ENCODE data around the gene SPAG17. TPM values are rescaled to one million over a fixed set of nuclear protein-coding genes. Genes with fewer than 3 reads are reported as not detected.

Gene SPAG17
- total and polyA plus RNA-seq, 2 of the 4 experiments (the other 2 are of a cell fraction): 0.10 TPM; not detected in 1

- POLR2A ChIA-PET (ENCODE audit: unreplicated experiment): no interaction called here
- no peak overlapping the region for H2BK120ac ChIP-seq (ENCODE audit: low read depth, low read length)
- no peak overlapping the region for H3K27ac ChIP-seq (ENCODE audit: insufficient read depth, low read length)
Measured at GRCh38 chr1:118204648-118205047, 19.6 kb upstream of the SPAG17 start.

More at GRCh38 chr1:118204648-118205047, 19.6 kb upstream of the SPAG17 start:
- DNase-seq (no peak), ATAC-seq (ENCODE audit: low read depth) (no peak)
- no peak overlapping the region for H2BK15ac ChIP-seq (ENCODE audit: low read depth, low read length)
- H3K4me2 ChIP-seq (ENCODE audit: low read depth, low read length): no peak overlapping the region
- no peak overlapping the region for H3K56ac ChIP-seq (ENCODE audit: extremely low read depth, insufficient read depth, low read length)
- H2AK9ac ChIP-seq (replicated peaks; ENCODE audit: low read depth, low read length, poor library complexity): no peak overlapping the region
- H3K4me3 ChIP-seq (ENCODE audit: insufficient read depth, low read depth, low read length): no peak overlapping the region
- H3K9me3 ChIP-seq (ENCODE audit: control insufficient read depth, insufficient read depth, low read length): no peaks in the 10 kb centered on the region
- H4K20me1 ChIP-seq (ENCODE audit: insufficient read depth, low read length): no peaks in the 10 kb centered on the region
- dilution Hi-C loops (cut with HindIII; ENCODE audit: low sequenced_read_pairs, unreplicated experiment) (no loop called here), intact Hi-C loops (cut with micrococcal nuclease) (no loop called here), in situ Hi-C loops (cut with MboI; ENCODE audit: low sequenced_read_pairs) (no loop called here)
- H3K18ac ChIP-seq (ENCODE audit: low read depth, low read length): no peak overlapping the region
- H4K8ac ChIP-seq (ENCODE audit: low read depth in 2 of 2, low read length in 2 of 2): no peak overlapping the region
- TF ChIP-seq, protein P1, sequence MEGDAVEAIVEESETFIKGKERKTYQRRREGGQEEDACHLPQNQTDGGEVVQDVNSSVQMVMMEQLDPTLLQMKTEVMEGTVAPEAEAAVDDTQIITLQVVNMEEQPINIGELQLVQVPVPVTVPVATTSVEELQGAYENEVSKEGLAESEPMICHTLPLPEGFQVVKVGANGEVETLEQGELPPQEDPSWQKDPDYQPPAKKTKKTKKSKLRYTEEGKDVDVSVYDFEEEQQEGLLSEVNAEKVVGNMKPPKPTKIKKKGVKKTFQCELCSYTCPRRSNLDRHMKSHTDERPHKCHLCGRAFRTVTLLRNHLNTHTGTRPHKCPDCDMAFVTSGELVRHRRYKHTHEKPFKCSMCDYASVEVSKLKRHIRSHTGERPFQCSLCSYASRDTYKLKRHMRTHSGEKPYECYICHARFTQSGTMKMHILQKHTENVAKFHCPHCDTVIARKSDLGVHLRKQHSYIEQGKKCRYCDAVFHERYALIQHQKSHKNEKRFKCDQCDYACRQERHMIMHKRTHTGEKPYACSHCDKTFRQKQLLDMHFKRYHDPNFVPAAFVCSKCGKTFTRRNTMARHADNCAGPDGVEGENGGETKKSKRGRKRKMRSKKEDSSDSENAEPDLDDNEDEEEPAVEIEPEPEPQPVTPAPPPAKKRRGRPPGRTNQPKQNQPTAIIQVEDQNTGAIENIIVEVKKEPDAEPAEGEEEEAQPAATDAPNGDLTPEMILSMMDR (conservative IDR thresholded peaks at IDR 0.05; ENCODE audit: low read depth, low read length): no peak
- TF ChIP-seq BHLHE40 (IDR thresholded peaks at IDR 0.05; ENCODE audit: low read depth, low read length) (no peak), FOS (IDR thresholded peaks at IDR 0.05; ENCODE audit: low read depth, low read length) (no peak), MAZ (IDR thresholded peaks at IDR 0.05; ENCODE audit: borderline replicate concordance, low read depth, low read length) (no peak)
- TF ChIP-seq, protein P2, sequence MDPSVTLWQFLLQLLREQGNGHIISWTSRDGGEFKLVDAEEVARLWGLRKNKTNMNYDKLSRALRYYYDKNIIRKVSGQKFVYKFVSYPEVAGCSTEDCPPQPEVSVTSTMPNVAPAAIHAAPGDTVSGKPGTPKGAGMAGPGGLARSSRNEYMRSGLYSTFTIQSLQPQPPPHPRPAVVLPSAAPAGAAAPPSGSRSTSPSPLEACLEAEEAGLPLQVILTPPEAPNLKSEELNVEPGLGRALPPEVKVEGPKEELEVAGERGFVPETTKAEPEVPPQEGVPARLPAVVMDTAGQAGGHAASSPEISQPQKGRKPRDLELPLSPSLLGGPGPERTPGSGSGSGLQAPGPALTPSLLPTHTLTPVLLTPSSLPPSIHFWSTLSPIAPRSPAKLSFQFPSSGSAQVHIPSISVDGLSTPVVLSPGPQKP (IDR thresholded peaks at IDR 0.05; ENCODE audit: borderline replicate concordance, low read depth, low read length): no peak
- H4K5ac ChIP-seq (ENCODE audit: low read depth, low read length): no peak overlapping the region
- CTCF ChIA-PET: no interaction called here
- no peak overlapping the region for H3K14ac ChIP-seq (replicated peaks; ENCODE audit: low read depth, low read length)
- H3K27me3 ChIP-seq (ENCODE audit: control insufficient read depth, insufficient read depth, low read length): no peaks in the 10 kb centered on the region
- BruUV-seq (replicated peaks): no TSS peak
- no peak overlapping the region for H2BK5ac ChIP-seq (ENCODE audit: low read depth, low read length, poor library complexity, severe bottlenecking)
- H2BK20ac ChIP-seq (ENCODE audit: low read depth, low read length): no peak overlapping the region
- no peak overlapping the region for H3K4ac ChIP-seq (ENCODE audit: low read depth, low read length)
- H3K9ac ChIP-seq (ENCODE audit: low read depth, low read length): no peak overlapping the region
- H3K36me3 ChIP-seq (ENCODE audit: control insufficient read depth, insufficient read depth, low read length): no peaks in the 10 kb centered on the region
- H3K4me1 ChIP-seq (ENCODE audit: control insufficient read depth, insufficient read depth, low read length): no peaks in the 10 kb centered on the region
- no peak overlapping the region for H3K23ac ChIP-seq (ENCODE audit: low read depth, low read length)
- no peak overlapping the region for H4K91ac ChIP-seq (ENCODE audit: insufficient read depth, low read depth, low read length)
- no peaks in the 10 kb centered on the region for H3K9me1 ChIP-seq (ENCODE audit: insufficient read depth, low read length)
- no peak overlapping the region for H2AFZ ChIP-seq (replicated peaks; ENCODE audit: low read length, poor library complexity)
- H3K79me1 ChIP-seq (ENCODE audit: low read depth in 1 of 2, low read length in 2 of 2): no peaks in the 10 kb centered on the region
- no peak overlapping the region for H2AK5ac ChIP-seq (ENCODE audit: low read depth, low read length)

Measured in IMR-90 (cell line).